K562 (cell line): Measurements from ENCODE around the gene SEZ6. TPM values are rescaled to one million over a fixed set of nuclear protein-coding genes. Genes with fewer than 3 reads are reported as not detected.

ENCODE experiments used
- ARID1B ChIP-seq: fragments of 450-650 bp; IDR thresholded peaks from 2 replicates; pipeline ENCODE4 v1.6.1; 2016; ENCODE audit warnings: antibody characterized with exemption, mild to moderate bottlenecking, inconsistent platforms
- CAMTA2 ChIP-seq: fragments of 250-450 bp; sonication (Bioruptor Pico); conservative IDR thresholded peaks from 2 replicates; pipeline ENCODE4 v1.5.1; 2022
- CBFA2T3 ChIP-seq: fragments of 450-650 bp; IDR thresholded peaks from 2 replicates; pipeline ENCODE4 v1.6.1; 2017
- CEBPG ChIP-seq, 3 experiments: fragments of 200-800 bp in 1 of 3; sonication (Bioruptor generic) in 1 of 3; sonication (generic) in 1 of 3; formaldehyde crosslinking in 1 of 3; IDR thresholded peaks in 2 of 3; conservative IDR thresholded peaks in 1 of 3; 2 replicates each; pipeline versions ENCODE4 v1.6.1 to v1.8.0; 2016 to 2022; ENCODE audit warnings: missing compliant biosample characterization in 2 of 3, missing genetic modification characterization in 2 of 3, mild to moderate bottlenecking in 1 of 3, missing genetic modification reagents in 1 of 3
- CREBBP ChIP-seq: IDR thresholded peaks from one replicate; pipeline ENCODE4 v1.6.1; 2012; ENCODE audit warnings: low read depth, mild to moderate bottlenecking, control low read depth, inconsistent platforms, low read length
- FUS ChIP-seq: fragments of 200-400 bp; formaldehyde crosslinking; optimal IDR thresholded peaks from 2 replicates; pipeline ENCODE3; 2017; ENCODE audit warnings: low read depth, low read length
- GTF2A2 ChIP-seq: IDR thresholded peaks from 2 replicates; pipeline ENCODE4 v1.6.1; 2016; ENCODE audit warnings: mild to moderate bottlenecking, missing genetic modification characterization, missing compliant biosample characterization
- HMG20B ChIP-seq: fragments of 250-450 bp; sonication (Bioruptor Pico); IDR thresholded peaks from 2 replicates; pipeline ENCODE4 v1.5.0; 2021; ENCODE audit warnings: mild to moderate bottlenecking
- MCM7 ChIP-seq, 2 experiments: fragments of 450-650 bp; IDR thresholded peaks; 2 replicates each; pipeline ENCODE4 v1.6.1; 2016 to 2018
- MTA2 ChIP-seq: fragments of 450-650 bp; IDR thresholded peaks from 2 replicates; pipeline ENCODE4 v1.6.1; 2016; ENCODE audit warnings: low read depth
- NFE2L1 ChIP-seq: fragments of 450-650 bp; IDR thresholded peaks from 2 replicates; pipeline ENCODE4 v1.6.1; 2016; ENCODE audit warnings: missing genetic modification characterization, low read depth, mild to moderate bottlenecking, missing compliant biosample characterization, moderate library complexity, borderline replicate concordance
- OTX1 ChIP-seq: fragments of 450-650 bp; formaldehyde crosslinking; IDR thresholded peaks from 2 replicates; pipeline ENCODE4 v1.4.0; 2022; ENCODE audit warnings: mild to moderate bottlenecking
- PBX2 ChIP-seq, 2 experiments: IDR thresholded peaks in 1 of 2; conservative IDR thresholded peaks in 1 of 2; 2 replicates each; pipeline ENCODE4 v1.6.1; 2016; ENCODE audit warnings: low read depth in 2 of 2, mild to moderate bottlenecking in 1 of 2, missing compliant biosample characterization in 1 of 2, missing genetic modification characterization in 1 of 2, moderate library complexity in 1 of 2
- POLR2AphosphoS5 ChIP-seq: IDR thresholded peaks from 2 replicates; pipeline ENCODE4 v1.6.1; 2011; ENCODE audit warnings: mild to moderate bottlenecking, low read depth, low read length, moderate library complexity; ENCODE audit not compliant: control insufficient read depth, insufficient read depth
- SMAD4 ChIP-seq: fragments of 250-450 bp; sonication (Bioruptor Pico); conservative IDR thresholded peaks from 2 replicates; pipeline ENCODE4 v1.8.0; 2021; ENCODE audit warnings: inconsistent platforms, mild to moderate bottlenecking, moderate library complexity
- SMARCA5 ChIP-seq: fragments of 450-650 bp; IDR thresholded peaks from 2 replicates; pipeline ENCODE4 v1.6.1; 2016
- SNIP1 ChIP-seq: fragments of 450-650 bp; IDR thresholded peaks from 2 replicates; pipeline ENCODE4 v1.7.1; 2017; ENCODE audit warnings: low read depth, mild to moderate bottlenecking
- STAG1 ChIP-seq: sonication (generic); formaldehyde crosslinking; IDR thresholded peaks from 2 replicates; pipeline ENCODE4 v1.5.0; 2020; ENCODE audit warnings: missing genetic modification reagents, borderline replicate concordance
- TAL1 ChIP-seq: fragments of 450-650 bp; IDR thresholded peaks from 2 replicates; pipeline ENCODE4 v1.6.1; 2016; ENCODE audit warnings: mild to moderate bottlenecking
- YY1 ChIP-seq, 3 experiments: IDR thresholded peaks; 2 replicates each; pipeline ENCODE4 v1.6.1; 2011; ENCODE audit warnings: low read length in 2 of 3, mild to moderate bottlenecking in 2 of 3, moderate library complexity in 2 of 3, borderline replicate concordance in 1 of 3, control low read depth in 1 of 3, low read depth in 1 of 3; ENCODE audit not compliant: insufficient read depth in 3 of 3, insufficient replicate concordance in 2 of 3, control insufficient read depth in 1 of 3, insufficient read length in 1 of 3; ENCODE audit errors: extremely low read depth in 1 of 3
- ZNF253 ChIP-seq: fragments of 250-450 bp; sonication (Bioruptor Pico); conservative IDR thresholded peaks from 2 replicates; pipeline ENCODE4 v1.6.1; 2021; ENCODE audit warnings: mild to moderate bottlenecking
- ZNF280A ChIP-seq: fragments of 450-650 bp; IDR thresholded peaks from 2 replicates; pipeline ENCODE4 v1.6.1; 2018; ENCODE audit warnings: mild to moderate bottlenecking, low read depth; ENCODE audit not compliant: partially characterized antibody
- ZNF830 ChIP-seq: fragments of 250-450 bp; sonication (Bioruptor Pico); IDR thresholded peaks from 2 replicates; pipeline ENCODE4 v1.5.0; 2021; ENCODE audit warnings: mild to moderate bottlenecking
- polyA plus RNA-seq, 8 experiments: library from polyadenylated mRNA; depleted of rRNA in 4 of 8; stranded (reverse) in 5 of 8; unstranded in 3 of 8; fragments of >200 nt; fragmentation: Nextera tagmentation in 2 of 8; fragmentation: Illumina TruSeq in 1 of 8; extraction: Ambion mirVana in 2 of 8; extraction: Trizol in 1 of 8; gene quantifications; 2 replicates each; pipeline versions ENCODE4 v1.2.1 to v1.2.3, GENCODE V29; 2011 to 2014; ENCODE audit warnings: inconsistent platforms in 1 of 8, missing spikeins in 1 of 8
- total RNA-seq, 7 experiments: library from RNA; depleted of rRNA in 6 of 7; stranded (reverse); fragments of >200 nt in 6 of 7; fragmentation: Illumina TruSeq in 2 of 7; extraction: Trizol in 2 of 7; gene quantifications; 2 replicates each; pipeline versions ENCODE4 v1.2.1 to v1.2.3, GENCODE V29; 2011 to 2021; ENCODE audit warnings: low replicate concordance in 1 of 7
- TF ChIP-seq, protein P1 (sequence below), 2 experiments: fragments of 200-800 bp in 1 of 2; sonication (Bioruptor generic) in 1 of 2; sonication (generic) in 1 of 2; formaldehyde crosslinking in 1 of 2; IDR thresholded peaks in 1 of 2; conservative IDR thresholded peaks in 1 of 2; 2 replicates each; pipeline versions ENCODE4 v1.5.0 to v1.6.1; 2016 to 2020; ENCODE audit warnings: missing compliant biosample characterization in 1 of 2, missing genetic modification characterization in 1 of 2, missing genetic modification reagents in 1 of 2

Gene SEZ6
- total and polyA plus RNA-seq, 9 of the 15 experiments (the other 6 are each of a cell fraction or from before 2014, with no cell fraction given) = not detected

DNA sequence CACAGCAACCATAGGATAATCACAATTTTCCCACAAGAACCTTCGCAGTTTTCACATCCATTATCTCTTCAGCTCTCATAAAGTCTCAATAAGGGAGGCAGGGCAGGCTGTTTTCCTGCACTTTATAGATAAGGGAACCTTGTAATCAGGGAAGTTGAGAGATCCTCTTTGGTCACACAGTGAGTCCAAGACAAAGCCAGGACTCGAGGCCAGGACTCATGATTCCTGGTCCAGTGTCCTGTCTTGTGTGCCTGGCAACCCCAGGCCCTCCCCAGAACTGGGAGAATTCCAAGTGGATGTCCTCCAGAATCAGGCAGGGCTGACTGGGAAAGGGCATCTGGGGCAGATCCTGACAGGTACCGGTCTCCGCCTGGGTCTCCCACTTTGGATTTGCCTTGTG lies 31.4 kb downstream of the SEZ6 start (continued):
- TF ChIP-seq, protein P1, sequence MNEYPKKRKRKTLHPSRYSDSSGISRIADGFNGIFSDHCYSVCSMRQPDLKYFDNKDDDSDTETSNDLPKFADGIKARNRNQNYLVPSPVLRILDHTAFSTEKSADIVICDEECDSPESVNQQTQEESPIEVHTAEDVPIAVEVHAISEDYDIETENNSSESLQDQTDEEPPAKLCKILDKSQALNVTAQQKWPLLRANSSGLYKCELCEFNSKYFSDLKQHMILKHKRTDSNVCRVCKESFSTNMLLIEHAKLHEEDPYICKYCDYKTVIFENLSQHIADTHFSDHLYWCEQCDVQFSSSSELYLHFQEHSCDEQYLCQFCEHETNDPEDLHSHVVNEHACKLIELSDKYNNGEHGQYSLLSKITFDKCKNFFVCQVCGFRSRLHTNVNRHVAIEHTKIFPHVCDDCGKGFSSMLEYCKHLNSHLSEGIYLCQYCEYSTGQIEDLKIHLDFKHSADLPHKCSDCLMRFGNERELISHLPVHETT (CRISPR knock-in tag; conservative IDR thresholded peaks at IDR 0.05 in 1 of 2, IDR thresholded peaks at IDR 0.05 in 1 of 2) = no peak
- TF ChIP-seq PBX2 (CRISPR knock-in tag; IDR thresholded peaks at IDR 0.05; ENCODE audit: low read depth) = no peak
- no peak for TF ChIP-seq PBX2 (tag; conservative IDR thresholded peaks at IDR 0.05; ENCODE audit: low read depth)
- peak; percentile 67 for TF ChIP-seq CBFA2T3
- TF ChIP-seq ZNF830 (CRISPR knock-in tag) = no peak
- TF ChIP-seq CREBBP = no peak
- TF ChIP-seq YY1 (IDR thresholded peaks at IDR 0.05; ENCODE audit: borderline replicate concordance in 1 of 3, control insufficient read depth in 1 of 3, extremely low read depth in 1 of 3, insufficient read depth in 3 of 3, insufficient read length in 1 of 3, insufficient replicate concordance in 2 of 3, low read depth in 1 of 3, low read length in 2 of 3) = no peak
- no peak for TF ChIP-seq GTF2A2 (tag)
- no peak for TF ChIP-seq ZNF253 (CRISPR knock-in tag)
- no peak for TF ChIP-seq NFE2L1 (tag)
- no peak for TF ChIP-seq CAMTA2 (CRISPR knock-in tag)
- TF ChIP-seq ARID1B = peak; percentile 61
- TF ChIP-seq MTA2 = 0 out of 2 replicates have a peak, but pooled peaks have one; percentile 33
- no peak for TF ChIP-seq ZNF280A
- peak; percentile 29; the same call in 1 of the 2 replicates for TF ChIP-seq SMARCA5
- TF ChIP-seq FUS = no peak
- no peak for TF ChIP-seq SMAD4 (CRISPR knock-in tag)
- TF ChIP-seq OTX1 (CRISPR knock-in tag) = no peak
- no peak for TF ChIP-seq POLR2AphosphoS5
- TF ChIP-seq HMG20B (CRISPR knock-in tag) = no peak
- no peak for TF ChIP-seq MCM7 (IDR thresholded peaks at IDR 0.05)
- no peak for TF ChIP-seq SNIP1
- no peak for TF ChIP-seq STAG1 (CRISPR knock-in tag)
- TF ChIP-seq TAL1 = peak; percentile 50
- TF ChIP-seq CEBPG (CRISPR knock-in tag; IDR thresholded peaks at IDR 0.05) = no peak
- no peak for TF ChIP-seq CEBPG (tag; conservative IDR thresholded peaks at IDR 0.05 in 1 of 2, IDR thresholded peaks at IDR 0.05 in 1 of 2)
